ENCODE results near the gene KMT2C.
"Not testable (repeated sequence)": the region's sequence is repeated elsewhere in the genome, so short reads cannot be mapped to it uniquely, and the experiment has no call there.

The KMT2C gene

DNA sequence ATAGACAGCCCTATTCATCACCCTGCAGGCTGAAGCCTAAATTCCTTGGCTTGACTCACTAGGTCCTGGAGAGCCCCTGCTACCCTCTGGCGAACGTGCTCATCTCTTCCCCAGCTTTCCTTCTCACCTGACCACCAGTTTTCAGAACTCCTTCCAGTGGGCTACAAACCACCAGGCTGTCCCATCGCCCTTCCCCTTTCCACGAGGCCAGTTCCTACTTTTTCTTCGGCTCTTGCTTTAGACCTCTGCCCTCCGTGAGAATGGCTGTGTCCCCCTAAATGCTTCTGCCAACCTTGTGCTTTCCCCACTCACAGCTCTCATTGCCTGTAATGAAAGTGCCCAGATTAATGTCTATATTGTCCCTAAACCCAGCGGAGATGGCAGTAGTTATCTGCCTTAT is 5.4 kb upstream of the KMT2C start:
- not testable (repeated sequence) for DNase-seq

DNA sequence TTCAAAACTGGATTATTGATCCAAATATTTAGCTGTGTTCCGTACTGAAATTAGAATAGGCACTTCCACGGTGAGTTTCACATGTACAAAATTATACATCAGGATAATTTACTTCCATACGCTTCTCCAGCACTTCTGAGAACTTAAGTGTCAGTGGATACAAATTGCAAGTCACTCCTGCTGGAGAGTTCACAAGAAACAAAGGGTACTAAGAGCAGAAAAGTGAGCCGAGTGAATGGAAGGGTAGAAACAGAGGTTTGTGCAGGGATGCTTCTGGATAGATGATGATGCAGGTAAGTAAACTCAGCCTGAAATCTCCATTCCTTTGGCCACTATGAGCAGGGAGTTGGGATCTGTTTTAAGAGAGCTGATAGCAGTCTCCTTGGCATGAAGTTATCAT is 2.2 kb upstream of the KMT2C start:
- DNase-seq, result not testable (repeated sequence)

DNA sequence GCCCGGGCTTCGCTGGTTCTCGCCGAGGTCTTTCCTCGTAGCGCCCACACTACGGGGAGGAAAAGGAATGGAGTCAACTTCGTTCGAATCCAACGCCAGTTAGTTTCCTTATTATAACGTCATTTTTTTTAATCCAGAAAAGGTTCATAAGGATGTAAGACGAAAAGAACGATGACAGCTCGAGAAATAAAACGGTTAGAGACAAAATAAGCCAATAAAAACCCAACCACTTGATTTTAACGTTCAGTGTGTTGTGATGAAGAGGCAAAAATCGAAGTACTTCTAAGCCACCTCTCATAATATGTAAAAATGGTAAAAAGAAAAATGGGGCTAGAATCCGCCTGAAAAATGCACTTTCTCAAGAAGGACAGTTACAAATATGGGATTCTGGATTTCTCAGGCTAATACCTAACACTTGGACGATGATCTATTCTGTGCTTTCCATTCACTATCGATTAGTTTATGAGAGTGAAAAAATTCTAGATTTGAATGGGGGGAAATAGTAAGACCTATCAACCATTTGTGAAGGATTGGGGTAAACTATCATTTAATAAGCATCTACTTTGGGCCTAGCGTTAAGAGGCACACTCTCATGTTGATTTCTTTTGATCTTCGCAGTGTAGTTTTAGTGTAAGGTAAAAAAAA is 1.2 kb upstream of the KMT2C start:
- DNase-seq, result not testable (repeated sequence)

DNA sequence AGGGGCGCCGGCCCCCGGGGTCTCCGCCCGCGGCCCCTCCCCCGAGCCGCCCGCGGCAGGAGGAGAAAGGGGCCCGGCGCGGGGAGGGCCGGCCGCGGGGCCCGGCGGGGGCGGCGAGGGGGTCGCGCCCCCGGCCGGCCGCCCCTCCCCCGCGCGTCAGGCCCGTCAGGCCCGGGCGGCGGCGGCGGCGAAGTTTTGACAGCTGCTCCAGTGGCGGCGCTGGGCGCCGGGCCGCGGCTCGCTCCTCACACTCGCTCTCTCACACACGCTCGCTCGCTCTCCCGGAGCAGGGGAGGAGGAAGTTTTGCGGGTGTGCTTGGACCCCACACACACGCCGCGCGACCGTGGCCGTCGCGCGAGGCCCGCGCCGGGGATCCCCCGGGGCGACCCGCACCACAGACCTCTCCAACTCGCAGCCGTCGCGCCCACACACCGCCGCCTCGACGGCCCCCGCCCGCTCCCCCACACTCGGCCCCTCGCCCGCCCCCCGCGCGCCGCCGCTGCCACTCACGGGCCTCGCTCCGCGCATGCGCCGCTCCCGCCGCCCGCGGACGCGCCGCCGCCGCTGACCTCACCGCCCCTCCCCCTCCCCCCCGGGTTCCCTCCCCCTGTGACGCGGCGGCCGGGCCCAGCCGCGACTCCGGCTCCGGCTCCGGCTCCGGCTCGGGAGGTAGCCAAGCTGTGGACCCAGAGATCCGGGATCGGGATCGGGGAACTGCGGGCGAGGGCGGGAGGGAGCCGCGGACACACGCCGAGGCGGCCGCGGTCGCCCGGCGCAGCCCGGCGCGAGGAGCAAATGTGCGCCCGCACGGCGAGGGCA is 518 bp upstream of the KMT2C start:
- peak; percentile 97 for DNase-seq

DNA sequence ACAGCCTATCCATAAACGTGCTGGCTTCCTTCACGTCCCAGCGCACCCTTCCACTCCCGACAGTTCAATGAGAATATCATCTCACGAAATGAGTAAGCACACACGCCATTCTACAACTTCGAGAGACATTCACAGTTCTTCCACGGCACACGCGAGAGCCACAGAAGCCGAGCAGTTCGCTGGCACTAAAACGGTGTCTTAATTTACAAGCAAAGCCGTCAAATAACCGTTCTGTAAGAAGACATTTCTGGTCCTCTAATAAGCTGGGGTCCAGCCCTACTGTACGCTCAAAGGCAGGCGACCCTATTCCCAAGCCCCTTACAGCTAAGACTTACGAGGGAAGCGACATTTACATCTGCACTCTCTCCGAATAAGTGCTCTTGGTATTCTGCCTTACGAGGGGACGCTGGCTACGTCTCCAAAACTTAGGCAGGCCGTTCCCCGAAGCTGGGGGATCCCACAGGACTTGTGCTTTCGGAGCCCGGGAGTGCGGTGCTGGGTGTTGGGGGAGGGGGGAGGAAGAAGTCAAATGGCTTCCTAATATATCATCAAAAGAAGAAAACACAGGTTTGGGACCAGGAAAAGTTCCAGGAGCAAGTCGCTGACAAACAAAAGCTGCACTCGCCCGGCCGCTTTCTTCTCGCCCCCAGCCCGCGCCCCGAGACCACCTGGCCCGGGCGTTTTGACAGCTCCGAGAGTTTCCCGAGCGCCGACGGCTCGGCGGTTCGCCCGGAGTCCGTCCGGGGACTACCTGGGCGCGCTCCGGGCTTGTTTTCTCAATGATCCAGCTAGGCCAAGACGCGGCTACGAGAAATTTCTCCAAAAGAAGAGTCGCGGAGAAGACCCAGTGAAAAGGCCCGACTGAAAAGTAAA is 1.1 kb downstream of the KMT2C start:
- peak; percentile 63 for DNase-seq

DNA sequence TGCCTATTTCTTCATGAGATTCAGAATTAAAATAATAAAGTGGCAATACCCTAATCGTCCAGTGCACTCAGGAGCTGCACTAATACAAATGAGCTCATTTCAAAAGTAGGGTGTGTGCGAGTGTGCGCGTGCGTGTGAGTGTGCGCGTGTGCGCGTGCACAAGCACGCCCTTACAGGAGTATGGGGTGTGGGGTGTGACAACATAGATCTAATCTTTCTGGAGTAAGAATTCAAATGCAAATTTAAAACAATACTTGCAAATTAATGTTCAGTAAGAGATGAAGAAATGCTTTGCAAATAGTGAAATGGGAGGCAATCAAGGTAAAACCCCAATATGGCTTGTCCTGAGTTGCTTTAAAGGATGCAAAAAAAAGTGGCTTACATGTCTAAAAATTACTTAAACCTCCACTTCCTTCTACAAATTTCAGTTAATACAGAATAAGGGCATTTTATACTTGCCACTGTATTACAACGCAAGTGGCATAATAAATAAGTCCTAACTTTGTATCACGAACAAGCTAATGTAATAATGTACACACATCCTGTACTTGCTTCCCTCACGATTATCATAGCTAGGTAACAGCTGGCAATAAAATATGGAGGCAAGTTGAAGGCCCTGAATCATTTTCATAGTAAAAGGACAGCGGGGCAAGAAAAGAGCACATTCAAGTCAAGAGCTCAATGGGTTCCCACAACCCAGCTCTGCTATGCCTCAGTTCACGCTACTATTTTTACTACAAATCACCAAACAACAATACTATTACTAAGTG is 1.9 kb downstream of the KMT2C start:
- peak; percentile 55 for DNase-seq

DNA sequence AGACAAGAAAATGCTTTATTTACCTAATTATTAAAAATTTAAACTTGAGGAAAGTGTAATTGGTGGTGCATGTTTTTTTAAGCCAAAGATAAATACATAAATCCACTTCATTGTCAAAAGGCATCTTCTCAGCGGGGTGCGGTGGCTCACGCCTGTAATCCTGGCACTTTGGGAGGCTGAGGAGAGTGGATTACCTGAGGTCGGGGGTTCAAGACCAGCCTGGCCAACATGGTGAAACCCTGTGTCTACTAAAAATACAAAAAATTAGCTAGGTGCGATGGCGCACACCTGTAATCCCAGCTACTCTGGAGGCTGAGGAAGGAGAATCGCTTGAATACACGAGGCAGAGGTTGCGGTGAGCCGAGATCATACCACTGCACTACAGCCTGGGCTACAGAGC is 3.1 kb downstream of the KMT2C start:
- DNase-seq, result not testable (repeated sequence)

DNA sequence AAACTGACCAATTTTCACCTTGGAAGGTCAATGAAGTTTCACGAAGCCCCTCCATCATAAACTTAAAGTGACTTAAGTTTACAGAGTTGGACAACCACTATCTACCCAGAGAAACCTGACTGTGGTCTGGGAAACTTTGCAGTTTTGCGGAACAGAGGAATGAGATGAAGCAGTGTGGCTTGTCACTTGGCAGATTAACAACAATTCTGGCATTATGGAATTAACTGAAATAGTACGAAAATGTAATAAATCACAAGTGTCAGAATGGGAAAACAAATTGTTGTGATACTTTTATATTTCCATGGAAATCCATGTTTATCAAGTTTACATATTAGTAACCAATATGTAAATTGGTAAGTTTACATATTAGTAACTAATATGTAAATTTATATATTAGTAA is 4.9 kb downstream of the KMT2C start:
- no peak for DNase-seq

DNA sequence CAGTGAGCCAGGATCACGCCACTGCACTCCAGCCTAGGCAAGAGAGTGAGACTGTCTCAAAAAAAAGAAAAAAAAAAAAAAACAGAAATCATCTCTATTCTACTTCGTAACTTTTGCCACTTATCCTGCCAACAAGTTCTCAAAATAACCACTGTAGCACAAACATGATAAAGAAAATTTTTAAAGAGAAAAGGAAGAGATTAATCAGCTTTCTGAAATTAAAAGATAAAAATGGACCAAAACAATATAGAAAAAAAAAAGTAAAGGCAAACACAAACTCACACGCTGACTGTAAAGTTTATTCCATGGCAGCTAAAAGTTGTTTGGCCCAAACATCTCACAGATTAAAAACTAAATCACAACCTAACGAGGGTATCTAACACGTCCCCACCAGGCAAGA is 5.7 kb downstream of the KMT2C start:
- DNase-seq, result not testable (repeated sequence)

DNA sequence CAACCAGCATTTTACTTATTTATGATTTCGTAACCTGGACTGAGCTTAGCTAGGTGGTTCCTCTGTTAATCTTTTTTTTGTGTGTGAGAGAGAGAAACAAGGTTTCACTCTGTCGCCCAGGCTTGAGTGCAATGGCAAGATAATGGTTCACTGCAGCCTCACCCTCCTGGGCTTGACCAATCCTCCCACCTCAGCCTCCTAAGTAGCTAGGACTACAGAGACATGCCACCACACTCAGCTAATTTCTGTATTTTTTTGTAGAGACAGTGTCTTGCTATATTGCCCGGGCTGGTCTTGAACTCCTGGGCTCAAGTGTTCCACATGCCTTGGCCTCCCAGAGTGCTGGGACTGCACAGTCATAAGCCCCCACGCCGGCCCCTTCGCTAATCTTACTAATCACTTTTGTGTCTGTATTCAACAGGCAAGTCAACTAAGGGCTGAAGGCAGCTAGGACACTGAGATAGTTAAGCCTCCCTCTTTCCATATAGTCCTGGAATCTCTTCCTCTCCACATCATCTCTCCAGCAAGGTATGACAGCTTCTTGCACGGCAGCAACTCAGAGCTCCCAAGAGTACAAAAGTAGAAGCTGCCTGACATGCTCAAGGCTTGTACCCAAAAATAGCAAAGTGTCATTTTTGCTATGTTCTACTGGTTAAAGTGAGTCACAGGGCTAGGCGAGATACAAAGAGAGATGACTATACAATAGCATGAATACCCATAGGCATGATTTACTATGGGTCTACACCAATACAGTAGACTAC is 11.3 kb downstream of the KMT2C start:
- no peak for DNase-seq

DNA sequence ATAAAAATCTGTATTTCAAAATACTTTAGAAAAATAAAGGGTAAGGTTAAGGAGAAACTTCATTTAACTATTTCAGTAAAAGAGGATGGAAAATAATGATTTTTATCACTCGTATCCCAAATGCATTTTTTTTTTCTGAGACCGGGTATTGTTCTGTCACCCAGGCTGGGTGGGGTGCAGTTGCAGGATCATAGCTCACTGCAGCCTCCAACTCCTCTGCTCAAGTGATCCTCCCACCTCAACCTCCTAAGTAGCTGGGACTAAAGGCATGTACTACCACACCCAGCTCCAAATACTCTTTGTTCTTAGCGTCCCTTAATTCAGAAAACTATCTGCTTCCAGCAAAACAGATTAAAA is 11.8 kb downstream of the KMT2C start:
- no peak for DNase-seq

DNA sequence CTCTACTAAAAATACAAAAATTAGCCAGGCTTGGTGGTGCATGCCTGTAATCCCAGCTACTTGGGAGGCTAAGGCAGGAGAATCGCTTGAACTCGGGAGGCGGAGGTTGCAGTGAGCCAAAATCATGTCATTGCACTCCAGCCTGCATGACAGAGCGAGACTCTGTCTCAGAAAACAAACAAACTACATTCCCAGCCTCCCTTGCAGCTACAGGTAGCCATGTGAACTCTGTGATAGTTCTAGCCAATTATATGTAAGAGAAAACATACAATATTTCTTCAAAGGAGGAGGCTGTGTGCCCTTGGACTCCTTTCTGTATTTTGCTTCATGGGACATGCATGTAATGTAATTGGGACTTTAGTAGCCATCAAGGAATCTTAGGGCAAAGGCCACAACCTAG is 12.6 kb downstream of the KMT2C start:
- DNase-seq, result not testable (repeated sequence)

DNA sequence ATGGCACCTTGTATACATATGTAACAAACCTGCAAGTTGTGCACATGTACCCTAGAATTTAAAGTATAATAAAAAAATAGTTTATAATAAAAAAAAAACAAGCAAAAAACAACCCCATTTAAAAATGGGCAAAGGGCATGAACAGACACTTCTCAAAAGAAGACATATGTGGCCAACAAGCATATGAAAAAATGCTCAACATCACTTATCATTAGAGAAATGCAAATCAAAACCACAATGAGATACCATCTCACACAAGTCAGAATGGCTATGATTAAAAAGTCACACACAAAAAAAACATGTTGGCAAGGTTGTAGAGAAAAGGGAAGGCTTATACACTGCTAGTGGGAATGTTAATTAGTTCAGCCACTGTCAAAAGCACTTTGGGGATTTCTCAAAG is 14.9 kb downstream of the KMT2C start:
- not testable (repeated sequence) for DNase-seq

DNA sequence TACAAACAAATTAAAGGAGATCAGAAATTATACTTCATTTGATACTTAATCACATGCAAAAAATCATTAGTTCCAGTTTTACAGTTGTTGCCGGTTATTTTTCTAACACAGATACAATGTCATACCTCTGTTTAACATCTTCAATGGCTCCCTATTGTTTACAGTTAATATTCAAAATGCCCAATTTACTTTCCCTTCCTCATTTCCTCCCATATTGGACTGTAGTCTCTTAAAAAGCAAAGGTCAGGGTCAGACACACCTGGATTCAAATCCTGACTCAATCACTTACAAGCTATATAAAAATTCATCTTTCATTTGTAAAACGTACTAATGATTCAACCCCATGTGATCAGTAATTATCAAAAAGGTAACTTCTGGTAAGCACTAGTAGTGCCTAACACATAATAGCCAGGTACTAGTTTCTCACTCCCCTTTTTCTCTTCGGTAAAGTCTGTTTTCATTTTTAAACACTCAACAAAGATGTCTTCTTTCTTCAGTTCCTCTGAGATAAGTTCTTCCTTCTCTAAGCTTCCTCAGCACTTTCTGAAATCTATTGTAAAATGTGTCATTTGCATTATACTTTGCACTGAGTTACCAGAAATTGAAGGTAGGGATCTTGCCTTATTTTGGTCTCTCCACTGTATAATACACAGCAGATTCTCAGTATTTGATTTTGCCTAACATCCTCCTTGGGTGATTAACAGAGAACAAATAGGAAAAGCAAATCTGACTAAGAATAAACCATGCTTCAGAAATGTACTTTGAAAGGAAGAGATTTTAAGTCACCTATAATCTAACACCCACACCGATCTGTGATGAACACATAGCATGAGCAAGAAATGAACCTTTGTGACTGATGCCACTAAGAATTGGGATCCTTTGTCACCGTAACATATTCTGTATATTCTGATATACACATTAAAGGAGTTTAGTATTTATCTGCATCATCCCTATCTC is 16.1 kb downstream of the KMT2C start:
- DNase-seq, result no peak

DNA sequence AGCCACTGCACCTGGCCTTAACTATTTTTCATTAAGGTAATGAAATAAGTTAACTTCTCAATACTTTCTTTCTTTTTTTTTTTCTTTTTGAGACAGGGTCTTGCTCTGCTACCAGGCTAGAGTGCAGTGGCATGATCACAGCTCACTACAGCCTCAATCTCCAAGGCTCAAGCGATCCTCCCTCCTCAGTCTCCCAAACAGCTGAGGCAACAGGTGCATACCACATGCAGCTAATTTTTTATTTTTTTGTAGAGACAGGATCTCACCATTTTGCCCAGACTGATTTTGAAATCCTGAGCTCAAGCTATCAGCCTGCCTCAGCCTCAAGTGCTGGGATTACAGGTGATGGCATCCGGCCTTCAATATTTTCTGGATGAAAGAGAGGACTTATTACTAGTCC is 21.0 kb downstream of the KMT2C start:
- no peak for DNase-seq

DNA sequence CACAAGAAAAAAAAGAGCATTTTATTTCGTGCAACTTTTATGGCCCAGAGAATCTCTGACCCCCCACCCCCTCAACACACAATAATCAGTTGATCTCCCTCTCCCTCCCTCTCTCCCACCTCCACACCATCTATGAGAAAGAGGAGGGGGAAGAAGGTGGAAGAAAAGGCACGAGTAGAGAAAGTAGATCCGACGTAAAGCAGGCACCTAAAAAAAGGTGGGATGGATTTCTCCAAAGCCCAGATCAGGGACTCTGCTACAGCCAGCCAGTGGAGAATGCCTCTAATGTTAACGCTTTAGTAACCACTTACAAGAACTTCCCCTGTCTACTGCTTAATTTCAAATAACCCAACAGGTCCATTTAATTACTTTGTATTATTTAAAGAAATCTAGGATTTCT is 24.4 kb downstream of the KMT2C start:
- no peak for DNase-seq

DNA sequence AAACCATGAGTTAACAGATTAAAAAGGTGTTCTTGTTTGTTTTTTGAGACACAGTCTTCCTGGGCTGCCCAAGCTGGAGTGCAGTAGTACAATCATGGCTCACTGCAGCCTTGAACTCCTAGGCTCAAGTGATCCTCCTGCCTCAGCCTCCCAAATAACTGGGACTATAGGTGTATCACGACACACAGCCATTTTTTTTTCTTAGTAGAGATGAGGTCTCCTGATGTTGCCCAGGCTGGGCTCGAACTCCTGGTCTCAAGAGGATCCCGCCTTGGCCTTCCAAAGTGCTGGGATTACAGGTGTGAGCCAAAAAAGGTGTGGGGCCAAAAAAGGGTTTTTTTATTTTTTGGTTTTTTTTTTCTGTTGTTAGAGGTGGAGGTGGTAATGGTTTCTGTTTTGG is 29.3 kb downstream of the KMT2C start:
- no peak for DNase-seq

DNA sequence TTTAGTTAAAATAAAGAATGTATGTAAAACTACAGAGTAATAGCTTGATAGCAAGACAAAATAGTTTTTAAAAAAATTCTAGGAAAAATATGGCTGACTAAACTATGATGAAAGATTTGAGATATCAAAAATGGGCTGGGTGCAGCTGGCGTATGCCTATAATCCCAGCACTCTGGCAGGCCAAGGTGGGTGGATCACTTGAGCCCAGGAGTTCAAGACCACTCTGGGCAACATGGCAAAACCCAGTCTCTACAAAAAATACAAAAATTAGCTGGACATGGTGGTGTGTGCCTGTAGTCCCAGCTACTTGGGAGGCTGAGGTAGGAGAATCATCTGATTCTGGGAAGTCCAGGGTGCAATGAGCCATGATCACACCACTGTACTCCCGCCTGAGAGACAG is 29.8 kb downstream of the KMT2C start:
- not testable (repeated sequence) for DNase-seq

DNA sequence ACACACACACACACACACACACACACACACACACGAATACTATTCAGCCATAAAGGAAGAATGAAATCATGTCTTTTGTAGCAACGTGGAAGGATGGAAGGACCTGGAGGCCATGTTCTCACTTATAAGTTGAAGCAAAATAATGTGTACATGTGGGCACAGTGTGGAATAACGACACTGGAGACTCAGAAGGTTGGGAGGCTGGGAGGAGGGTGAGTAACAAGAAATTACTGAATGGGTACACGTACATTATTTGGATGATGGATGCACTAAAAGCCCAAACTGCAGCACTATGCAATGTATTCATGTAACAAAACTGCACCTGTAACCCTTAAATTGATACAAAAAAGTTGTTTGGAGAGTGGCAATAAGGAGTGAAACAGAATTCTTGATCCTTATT is 32.1 kb downstream of the KMT2C start:
- no peak for DNase-seq

DNA sequence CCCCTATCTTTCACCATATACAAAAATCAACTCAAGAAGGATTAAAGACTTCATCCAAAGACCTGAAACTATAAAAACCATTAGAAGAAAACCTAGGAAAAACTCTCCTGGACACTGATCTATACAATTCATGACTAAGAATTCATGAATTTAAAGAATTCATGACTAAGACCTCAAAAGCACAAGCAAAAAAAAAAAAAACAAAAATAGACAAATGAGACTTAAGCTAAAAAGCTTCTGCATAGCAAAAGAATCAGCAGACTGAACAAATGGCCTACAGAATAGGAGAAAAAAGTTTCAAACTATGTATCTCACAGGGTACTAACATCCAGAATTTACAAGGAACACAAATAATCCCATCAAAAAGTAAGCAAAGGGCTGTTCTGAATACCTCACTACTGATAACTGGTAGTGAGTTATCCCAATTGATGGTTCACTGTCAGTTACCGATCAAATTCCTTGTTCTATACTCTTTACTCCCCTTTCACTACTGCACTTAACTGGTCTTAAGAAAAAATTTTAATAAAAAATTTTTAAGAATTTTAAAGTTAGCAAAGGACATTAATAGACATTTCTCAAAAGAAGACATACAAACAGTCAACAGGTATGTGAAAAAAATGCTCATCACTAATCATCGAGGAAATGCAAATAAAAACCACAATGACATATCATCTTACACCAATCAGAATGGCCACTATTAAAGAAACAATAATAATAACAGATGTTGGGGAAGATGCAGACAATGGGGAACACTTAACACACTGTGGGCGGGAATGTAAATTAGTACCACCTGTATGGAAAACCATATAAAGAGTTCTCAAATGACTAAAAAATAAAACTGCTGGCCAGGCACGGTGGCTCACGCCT is 33.2 kb downstream of the KMT2C start:
- DNase-seq, result no peak

All from femur (tissue), 1 donor.